K562 (cell line): ENCODE data around the gene ALDH16A1. TPM values are rescaled to one million over a fixed set of nuclear protein-coding genes. Genes with fewer than 3 reads are reported as not detected.

Experiments used
- ATAC-seq: fragments of 200-7000 bp; cut with Tn5 transposase; 3 replicates; pipeline ENCODE4 v1.9.1; 2020; ENCODE audit warnings: moderate library complexity
- BruUV-seq: library from RNA; stranded (reverse); fragments of 400-500 nt; replicated peaks from 2 replicates; lab custom pipeline; 2021; lab: Mats Ljungman, UMichigan
- CTCF ChIA-PET: fragments of 300-600 bp; formaldehyde crosslinking; extraction: SDS; loops from one replicate; lab custom pipeline; 2021; ENCODE audit warnings: low intra/inter-chr PET ratio; lab: Yijun Ruan, JAX
- POLR2A ChIA-PET: fragments of 300-600, 350-650 bp; sonication (Branson Sonifier 250); formaldehyde crosslinking; extraction: SDS; loops from one replicate; lab custom pipeline; 2021; ENCODE audit warnings: antibody characterized with exemption, inconsistent platforms; lab: Yijun Ruan, JAX
- DNase-seq, 4 experiments: peaks; one replicate each; pipeline versions ENCODE4 v3.0.0 to v3.0.0-alpha.2; 2011 to 2018; ENCODE audit warnings: low spot score in 3 of 4, mixed read lengths in 3 of 4; ENCODE audit errors: extremely low read depth in 1 of 4
- FAIRE-seq: peaks from 2 replicates; lab custom pipeline; 2011; peaks lifted over from hg19 to GRCh38; lab: Jason Lieb, UNC
- H2AFZ ChIP-seq: 2 replicates; pipeline ENCODE4 v1.6.0; 2011; ENCODE audit warnings: low read depth, low read length, control low read depth, inconsistent platforms
- H3K27ac ChIP-seq: fragments of 200-600 bp; 3 replicates; pipeline ENCODE4 v1.8.0; 2011; ENCODE audit warnings: low read depth, mild to moderate bottlenecking, control low read depth, inconsistent platforms, low read length, moderate library complexity, mixed read lengths; ENCODE audit errors: extremely low read depth
- H3K27me3 ChIP-seq, 2 experiments: fragments of 300-600 bp in 1 of 2; 2 replicates in 1 of 2; 3 replicates in 1 of 2; pipeline versions ENCODE4 v1.6.0 to v1.8.0; 2011; ENCODE audit warnings: inconsistent platforms in 2 of 2, low read length in 2 of 2, mild to moderate bottlenecking in 1 of 2, mixed read lengths in 1 of 2, moderate library complexity in 1 of 2; ENCODE audit not compliant: control insufficient read depth in 2 of 2, insufficient read depth in 2 of 2
- H3K36me3 ChIP-seq: fragments of 300-600 bp; 3 replicates; pipeline ENCODE4 v1.8.0; 2011; ENCODE audit warnings: mild to moderate bottlenecking, low read length, inconsistent platforms; ENCODE audit not compliant: control insufficient read depth, insufficient read depth
- H3K4me1 ChIP-seq, 2 experiments: fragments of 200-600 bp in 1 of 2; replicated peaks in 1 of 2; 2 replicates in 1 of 2; 3 replicates in 1 of 2; pipeline versions ENCODE4 v1.5.1 to v1.8.0; 2011; ENCODE audit warnings: inconsistent platforms in 2 of 2, low read length in 2 of 2, mild to moderate bottlenecking in 1 of 2, mixed read lengths in 1 of 2, moderate library complexity in 1 of 2; ENCODE audit not compliant: control insufficient read depth in 2 of 2, insufficient read depth in 2 of 2
- H3K4me2 ChIP-seq: 2 replicates; pipeline ENCODE4 v1.6.1; 2011; ENCODE audit warnings: low read length, control low read depth, inconsistent platforms, mixed read lengths; ENCODE audit not compliant: insufficient read depth
- H3K4me3 ChIP-seq: fragments of 200-600 bp; sonication (generic), shearing (Covaris generic); 2 replicates; pipeline ENCODE4 v1.5.1; 2016; ENCODE audit warnings: control low read depth, inconsistent platforms
- H3K79me2 ChIP-seq: fragments of 200-600 bp; 3 replicates; pipeline ENCODE4 v1.8.0; 2011; ENCODE audit warnings: low read length, inconsistent platforms; ENCODE audit not compliant: control insufficient read depth, insufficient read depth
- H3K9ac ChIP-seq, 2 experiments: 2 replicates each; pipeline versions ENCODE4 v1.6.0 to v1.6.1; 2011; ENCODE audit warnings: low read depth in 2 of 2, low read length in 2 of 2, control low read depth in 1 of 2, inconsistent platforms in 1 of 2, mild to moderate bottlenecking in 1 of 2, mixed read lengths in 1 of 2; ENCODE audit not compliant: insufficient read depth in 1 of 2
- H3K9me1 ChIP-seq: one replicate; pipeline ENCODE4 v1.6.0; 2011; ENCODE audit warnings: inconsistent platforms, mild to moderate bottlenecking, low read length, moderate library complexity; ENCODE audit not compliant: control insufficient read depth, insufficient read depth
- H3K9me3 ChIP-seq: replicated peaks from 2 replicates; pipeline ENCODE4 v1.5.1; 2011; ENCODE audit warnings: low read depth, low read length, inconsistent platforms; ENCODE audit not compliant: control insufficient read depth, insufficient read depth
- H4K20me1 ChIP-seq: replicated peaks from 2 replicates; pipeline ENCODE4 v1.6.1; 2011; ENCODE audit warnings: low read length, inconsistent platforms, mixed read lengths; ENCODE audit not compliant: control insufficient read depth, insufficient read depth
- CBFB ChIP-seq: sonication (generic); formaldehyde crosslinking; IDR thresholded peaks from 2 replicates; pipeline ENCODE4 v1.4.0; 2020; ENCODE audit warnings: mild to moderate bottlenecking, missing genetic modification reagents
- FOXJ3 ChIP-seq: sonication (generic); formaldehyde crosslinking; IDR thresholded peaks from 2 replicates; pipeline ENCODE4 v1.4.0; 2020; ENCODE audit warnings: mild to moderate bottlenecking, missing genetic modification reagents
- GABPA ChIP-seq: fragments of 200-800 bp; sonication (Bioruptor generic); conservative IDR thresholded peaks from 2 replicates; pipeline ENCODE4 v1.6.1; 2016; ENCODE audit warnings: low read depth, missing genetic modification characterization, missing compliant biosample characterization
- GABPB1 ChIP-seq: sonication (generic); formaldehyde crosslinking; IDR thresholded peaks from 2 replicates; pipeline ENCODE4 v1.8.0; 2022; ENCODE audit warnings: mild to moderate bottlenecking, missing genetic modification reagents
- HDGF ChIP-seq: fragments of 450-650 bp; IDR thresholded peaks from 2 replicates; pipeline ENCODE4 v1.6.1; 2016
- LEF1 ChIP-seq: fragments of 450-650 bp; IDR thresholded peaks from 2 replicates; pipeline ENCODE4 v1.6.1; 2016; ENCODE audit warnings: mild to moderate bottlenecking
- MCM3 ChIP-seq: fragments of 450-650 bp; IDR thresholded peaks from 2 replicates; pipeline ENCODE4 v1.6.1; 2016
- NBN ChIP-seq: fragments of 450-650 bp; IDR thresholded peaks from 2 replicates; pipeline ENCODE4 v1.6.1; 2016; ENCODE audit warnings: low read depth, mild to moderate bottlenecking
- NEUROD1 ChIP-seq: fragments of 150-350 bp; IDR thresholded peaks from 2 replicates; pipeline ENCODE4 v1.6.1; 2014; ENCODE audit warnings: borderline replicate concordance, low read length, low read depth; ENCODE audit not compliant: partially characterized antibody
- PCBP2 ChIP-seq: fragments of 200-400 bp; formaldehyde crosslinking; IDR thresholded peaks from 2 replicates; pipeline ENCODE4 v1.6.1; 2018; ENCODE audit warnings: low read length, low read depth, mild to moderate bottlenecking, moderate library complexity; ENCODE audit not compliant: poor library complexity, severe bottlenecking
- POLR2A ChIP-seq: fragments of 450-650 bp; conservative IDR thresholded peaks from 2 replicates; pipeline ENCODE4 v1.6.1; 2016
- POLR2AphosphoS5 ChIP-seq: IDR thresholded peaks from 2 replicates; pipeline ENCODE4 v1.6.1; 2011; ENCODE audit warnings: mild to moderate bottlenecking, low read depth, low read length, moderate library complexity; ENCODE audit not compliant: control insufficient read depth, insufficient read depth
- POLR2B ChIP-seq: fragments of 450-650 bp; IDR thresholded peaks from 2 replicates; pipeline ENCODE4 v1.6.1; 2018; ENCODE audit warnings: low read depth; ENCODE audit not compliant: partially characterized antibody
- POLR2G ChIP-seq: fragments of 200-400 bp; formaldehyde crosslinking; IDR thresholded peaks from 2 replicates; pipeline ENCODE4 v1.6.1; 2017; ENCODE audit warnings: low read depth, mild to moderate bottlenecking, antibody characterized with exemption, low read length, moderate library complexity
- POLR3A ChIP-seq: IDR thresholded peaks from 2 replicates; pipeline ENCODE4 v1.6.1; 2011; ENCODE audit warnings: borderline replicate concordance, mild to moderate bottlenecking, moderate library complexity; ENCODE audit not compliant: insufficient read length, insufficient read depth; ENCODE audit errors: extremely low read depth
- RB1 ChIP-seq: fragments of 450-650 bp; IDR thresholded peaks from 2 replicates; pipeline ENCODE4 v1.6.1; 2017; ENCODE audit warnings: low read depth, mild to moderate bottlenecking
- RBFOX2 ChIP-seq: fragments of 200-400 bp; formaldehyde crosslinking; IDR thresholded peaks from 2 replicates; pipeline ENCODE4 v1.6.1; 2017; ENCODE audit warnings: low read depth, mild to moderate bottlenecking, low read length, moderate library complexity
- SMAD3 ChIP-seq: fragments of 450-650 bp; formaldehyde crosslinking; conservative IDR thresholded peaks from 2 replicates; pipeline ENCODE4 v1.4.0; 2020; ENCODE audit warnings: mild to moderate bottlenecking
- SUPT5H ChIP-seq: fragments of 450-650 bp; IDR thresholded peaks from 2 replicates; pipeline ENCODE4 v1.6.1; 2016
- TAF1 ChIP-seq: IDR thresholded peaks from 2 replicates; pipeline ENCODE4 v1.6.1; 2011; ENCODE audit warnings: mild to moderate bottlenecking, low read length, moderate library complexity; ENCODE audit not compliant: insufficient read depth, control insufficient read depth, severe bottlenecking; ENCODE audit errors: extremely low read depth
- TCF3 ChIP-seq: sonication (generic); formaldehyde crosslinking; IDR thresholded peaks from 2 replicates; pipeline ENCODE4 v1.4.0; 2020; ENCODE audit warnings: mild to moderate bottlenecking, missing genetic modification reagents
- ZNF408 ChIP-seq: fragments of 250-450 bp; sonication (Bioruptor Pico); IDR thresholded peaks from 2 replicates; pipeline ENCODE4 v1.4.0; 2020; ENCODE audit warnings: low read depth, mild to moderate bottlenecking, moderate library complexity
- ZNF512 ChIP-seq: IDR thresholded peaks from 2 replicates; pipeline ENCODE4 v1.6.1; 2016; ENCODE audit warnings: missing genetic modification characterization, missing compliant biosample characterization
- WGBS: fragments of 100-300 bp; shearing (Covaris generic); methylation state at CpG from one replicate; pipeline ENCODE4 v1.1.6; 2016; ENCODE audit warnings: low coverage, mixed read lengths; ENCODE audit not compliant: insufficient coverage; ENCODE audit errors: missing lambda C conversion rate; 5-methylcytosine and 5-hydroxymethylcytosine counted together
- in situ Hi-C: fragments of 300-500 bp; cut with MboI; formaldehyde crosslinking; loops from 4 replicates; pipeline ENCODE4 v1.15.0; 2018; ENCODE audit warnings: inconsistent platforms, mixed read lengths
- intact Hi-C: fragments of 100-400 bp; cut with micrococcal nuclease; formaldehyde crosslinking; loops from 2 replicates; pipeline ENCODE4 v1.14.2; 2022
- polyA plus RNA-seq, 8 experiments: library from polyadenylated mRNA; depleted of rRNA in 4 of 8; stranded (reverse) in 5 of 8; unstranded in 3 of 8; fragments of >200 nt; fragmentation: Nextera tagmentation in 2 of 8; fragmentation: Illumina TruSeq in 1 of 8; extraction: Ambion mirVana in 2 of 8; extraction: Trizol in 1 of 8; gene quantifications; 2 replicates each; pipeline versions ENCODE4 v1.2.1 to v1.2.3, GENCODE V29; 2011 to 2014; ENCODE audit warnings: inconsistent platforms in 1 of 8, missing spikeins in 1 of 8
- total RNA-seq, 7 experiments: library from RNA; depleted of rRNA in 6 of 7; stranded (reverse); fragments of >200 nt in 6 of 7; fragmentation: Illumina TruSeq in 2 of 7; extraction: Trizol in 2 of 7; gene quantifications; 2 replicates each; pipeline versions ENCODE4 v1.2.1 to v1.2.3, GENCODE V29; 2011 to 2021; ENCODE audit warnings: low replicate concordance in 1 of 7

Gene ALDH16A1
- total and polyA plus RNA-seq, 9 of the 15 experiments (the other 6 are each of a cell fraction or from before 2014, with no cell fraction given): 2.2 to 52.2 (median 7.6) TPM

- CTCF ChIA-PET: no interaction called here
- in situ Hi-C loops (loop anchor here (10.0 kb wide), 1 partner anchor 376 kb away; the partner anchor contains the start of genes AKT1S1 and TBC1D17), intact Hi-C loops (no loop called here)
- Histone ChIP-seq H3K4me3 (peak overlapping the region; percentile 89; the same call in 1 of the 2 replicates), H3K9me3 (no peaks in the 10 kb centered on the region), H3K9ac (peak overlapping the region; percentile 91 to 99), H3K27ac (peak overlapping the region; percentile 27; the same call in 1 of the 3 replicates), H3K79me2 (peaks cover 35% of the 10 kb centered on the region), H3K4me2 (peak overlapping the region; percentile 97), H3K36me3 (peaks cover 38% of the 10 kb centered on the region), H2AFZ (no peak overlapping the region), H4K20me1 (peaks cover 32% of the 10 kb centered on the region), H3K4me1 (peaks cover 35 to 46% of the 10 kb centered on the region in 2 experiments; a peak in 4 of 5 replicates), H3K9me1 (peaks cover 7% of the 10 kb centered on the region), H3K27me3 (no peaks in the 10 kb centered on the region)
- POLR2A ChIA-PET: interaction anchor here (0.6 to 2.3 kb wide), 4 partner anchors 34 to 176 kb away, joined by 3 to 7 read pairs (median 4); no protein-coding TSS in a partner anchor
- DNase-seq (peak in 2 of 4 experiments; percentile 35 to 45), ATAC-seq (no peak), FAIRE-seq (no peak)
- no TSS peak for BruUV-seq
- 51% methylated on average over 18 of the region's 19 CpGs for WGBS
- TF ChIP-seq GABPA: no peak
- no peak for TF ChIP-seq GABPB1 (CRISPR knock-in tag)
- TF ChIP-seq FOXJ3 (CRISPR knock-in tag): no peak
- no peak for TF ChIP-seq LEF1
- no peak for TF ChIP-seq PCBP2
- TF ChIP-seq ZNF408: no peak
- TF ChIP-seq POLR2G: peak; percentile 68
- TF ChIP-seq RBFOX2: peak; percentile 66
- TF ChIP-seq TCF3 (CRISPR knock-in tag): 0 out of 2 replicates have a peak, but pooled peaks have one; percentile 5
- TF ChIP-seq POLR3A: no peak
- no peak for TF ChIP-seq HDGF
- no peak for TF ChIP-seq ZNF512
- TF ChIP-seq CBFB (CRISPR knock-in tag): no peak
- TF ChIP-seq NBN: no peak
- peak; percentile 48 for TF ChIP-seq SUPT5H
- no peak for TF ChIP-seq TAF1
- no peak for TF ChIP-seq NEUROD1
- TF ChIP-seq POLR2B: peak; percentile 15
- TF ChIP-seq SMAD3 (CRISPR knock-in tag): no peak
- TF ChIP-seq MCM3: no peak
- no peak for TF ChIP-seq RB1
- TF ChIP-seq POLR2A: peak; percentile 5; the same call in 1 of the 2 replicates
- TF ChIP-seq POLR2AphosphoS5: peak; percentile 47; the same call in 1 of the 2 replicates
Measured at GRCh38 chr19:49499030-49499670, 46.1 kb downstream of the ALDH16A1 start.
